ENCODE measurements around the gene AQP10. TPM values are rescaled to one million over a fixed set of nuclear protein-coding genes. Genes with fewer than 3 reads are reported as not detected.

The AQP10 gene
- total and polyA plus RNA-seq, 9 of the 15 experiments (the other 6 are each of a cell fraction or from before 2014, with no cell fraction given), result 0.37 to 9.7 (median 1.9) TPM

DNA sequence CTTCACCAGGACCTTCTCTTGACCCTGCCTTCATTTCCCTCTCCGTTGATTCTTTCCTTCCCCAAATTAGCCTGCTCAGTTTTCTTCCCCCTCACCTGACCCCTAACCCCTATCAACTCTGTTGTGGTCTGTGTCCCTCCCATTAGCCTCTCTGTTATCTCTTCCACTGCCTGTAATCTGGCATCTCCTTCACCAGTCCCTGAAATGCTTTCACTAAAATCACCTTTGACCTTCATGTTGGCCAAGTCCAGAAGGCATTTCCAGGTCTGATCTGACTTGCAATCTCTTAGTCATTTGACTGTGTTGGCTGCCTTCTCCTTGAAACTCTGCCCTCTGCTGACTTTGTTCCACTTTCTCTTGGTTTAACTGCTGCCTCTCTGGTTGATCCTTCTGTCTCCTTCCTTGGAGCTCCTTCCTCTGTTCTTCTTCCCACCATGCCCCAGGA, 32.6 kb downstream of the AQP10 start (continued):
- TF ChIP-seq NCOA1 (IDR thresholded peaks at IDR 0.05; ENCODE audit: low read depth) (peak; percentile 83), NCOA2 (IDR thresholded peaks at IDR 0.05; ENCODE audit: partially characterized antibody in 2 of 2) (peak in 1 of 2 experiments; percentile 67), CBFA2T3 (IDR thresholded peaks at IDR 0.05) (peak; percentile 92), NUFIP1 (IDR thresholded peaks at IDR 0.05; ENCODE audit: partially characterized antibody) (peak; percentile 45), C11orf30 (IDR thresholded peaks at IDR 0.05; ENCODE audit: low read depth) (peak; percentile 50; the same call in 1 of the 2 replicates), HDGF (IDR thresholded peaks at IDR 0.05) (peak; percentile 67; the same call in 1 of the 2 replicates), THRAP3 (IDR thresholded peaks at IDR 0.05; ENCODE audit: borderline replicate concordance) (0 out of 2 replicates have a peak, but pooled peaks have one; percentile 73), KDM5B (IDR thresholded peaks at IDR 0.05; ENCODE audit: insufficient replicate concordance, low read depth, low read length) (no peak), ZNF764 (CRISPR knock-in tag; IDR thresholded peaks at IDR 0.05; ENCODE audit: low read depth) (no peak), NCOA6 (IDR thresholded peaks at IDR 0.05) (no peak), FOXM1 (IDR thresholded peaks at IDR 0.05; ENCODE audit: low read depth) (peak; percentile 31; the same call in 1 of the 2 replicates), FOXM1 (CRISPR knock-in tag; IDR thresholded peaks at IDR 0.05; ENCODE audit: low read depth) (no peak), HLTF (IDR thresholded peaks at IDR 0.05) (peak; percentile 81; the same call in 1 of the 2 replicates), MAFK (IDR thresholded peaks at IDR 0.05; ENCODE audit: low read length) (0 out of 2 replicates have a peak, but pooled peaks have one; percentile 38), SMAD1 (IDR thresholded peaks at IDR 0.05; ENCODE audit: low read depth, low read length, partially characterized antibody) (no peak), CC2D1A (IDR thresholded peaks at IDR 0.05) (no peak), MYNN (IDR thresholded peaks at IDR 0.05) (peak; percentile 52), MYNN (CRISPR knock-in tag; IDR thresholded peaks at IDR 0.05) (no peak), POLR2AphosphoS5 (IDR thresholded peaks at IDR 0.05; ENCODE audit: control insufficient read depth, insufficient read depth, low read depth, low read length) (peak; percentile 36; the same call in 1 of the 2 replicates), POU5F1 (IDR thresholded peaks at IDR 0.05; ENCODE audit: borderline replicate concordance, low read depth, low read length, partially characterized antibody) (no peak), TEAD1 (CRISPR knock-in tag; IDR thresholded peaks at IDR 0.05) (peak in 1 of 2 experiments; percentile 56; a peak in 1 of 4 replicates)
- TF ChIP-seq, protein P1, sequence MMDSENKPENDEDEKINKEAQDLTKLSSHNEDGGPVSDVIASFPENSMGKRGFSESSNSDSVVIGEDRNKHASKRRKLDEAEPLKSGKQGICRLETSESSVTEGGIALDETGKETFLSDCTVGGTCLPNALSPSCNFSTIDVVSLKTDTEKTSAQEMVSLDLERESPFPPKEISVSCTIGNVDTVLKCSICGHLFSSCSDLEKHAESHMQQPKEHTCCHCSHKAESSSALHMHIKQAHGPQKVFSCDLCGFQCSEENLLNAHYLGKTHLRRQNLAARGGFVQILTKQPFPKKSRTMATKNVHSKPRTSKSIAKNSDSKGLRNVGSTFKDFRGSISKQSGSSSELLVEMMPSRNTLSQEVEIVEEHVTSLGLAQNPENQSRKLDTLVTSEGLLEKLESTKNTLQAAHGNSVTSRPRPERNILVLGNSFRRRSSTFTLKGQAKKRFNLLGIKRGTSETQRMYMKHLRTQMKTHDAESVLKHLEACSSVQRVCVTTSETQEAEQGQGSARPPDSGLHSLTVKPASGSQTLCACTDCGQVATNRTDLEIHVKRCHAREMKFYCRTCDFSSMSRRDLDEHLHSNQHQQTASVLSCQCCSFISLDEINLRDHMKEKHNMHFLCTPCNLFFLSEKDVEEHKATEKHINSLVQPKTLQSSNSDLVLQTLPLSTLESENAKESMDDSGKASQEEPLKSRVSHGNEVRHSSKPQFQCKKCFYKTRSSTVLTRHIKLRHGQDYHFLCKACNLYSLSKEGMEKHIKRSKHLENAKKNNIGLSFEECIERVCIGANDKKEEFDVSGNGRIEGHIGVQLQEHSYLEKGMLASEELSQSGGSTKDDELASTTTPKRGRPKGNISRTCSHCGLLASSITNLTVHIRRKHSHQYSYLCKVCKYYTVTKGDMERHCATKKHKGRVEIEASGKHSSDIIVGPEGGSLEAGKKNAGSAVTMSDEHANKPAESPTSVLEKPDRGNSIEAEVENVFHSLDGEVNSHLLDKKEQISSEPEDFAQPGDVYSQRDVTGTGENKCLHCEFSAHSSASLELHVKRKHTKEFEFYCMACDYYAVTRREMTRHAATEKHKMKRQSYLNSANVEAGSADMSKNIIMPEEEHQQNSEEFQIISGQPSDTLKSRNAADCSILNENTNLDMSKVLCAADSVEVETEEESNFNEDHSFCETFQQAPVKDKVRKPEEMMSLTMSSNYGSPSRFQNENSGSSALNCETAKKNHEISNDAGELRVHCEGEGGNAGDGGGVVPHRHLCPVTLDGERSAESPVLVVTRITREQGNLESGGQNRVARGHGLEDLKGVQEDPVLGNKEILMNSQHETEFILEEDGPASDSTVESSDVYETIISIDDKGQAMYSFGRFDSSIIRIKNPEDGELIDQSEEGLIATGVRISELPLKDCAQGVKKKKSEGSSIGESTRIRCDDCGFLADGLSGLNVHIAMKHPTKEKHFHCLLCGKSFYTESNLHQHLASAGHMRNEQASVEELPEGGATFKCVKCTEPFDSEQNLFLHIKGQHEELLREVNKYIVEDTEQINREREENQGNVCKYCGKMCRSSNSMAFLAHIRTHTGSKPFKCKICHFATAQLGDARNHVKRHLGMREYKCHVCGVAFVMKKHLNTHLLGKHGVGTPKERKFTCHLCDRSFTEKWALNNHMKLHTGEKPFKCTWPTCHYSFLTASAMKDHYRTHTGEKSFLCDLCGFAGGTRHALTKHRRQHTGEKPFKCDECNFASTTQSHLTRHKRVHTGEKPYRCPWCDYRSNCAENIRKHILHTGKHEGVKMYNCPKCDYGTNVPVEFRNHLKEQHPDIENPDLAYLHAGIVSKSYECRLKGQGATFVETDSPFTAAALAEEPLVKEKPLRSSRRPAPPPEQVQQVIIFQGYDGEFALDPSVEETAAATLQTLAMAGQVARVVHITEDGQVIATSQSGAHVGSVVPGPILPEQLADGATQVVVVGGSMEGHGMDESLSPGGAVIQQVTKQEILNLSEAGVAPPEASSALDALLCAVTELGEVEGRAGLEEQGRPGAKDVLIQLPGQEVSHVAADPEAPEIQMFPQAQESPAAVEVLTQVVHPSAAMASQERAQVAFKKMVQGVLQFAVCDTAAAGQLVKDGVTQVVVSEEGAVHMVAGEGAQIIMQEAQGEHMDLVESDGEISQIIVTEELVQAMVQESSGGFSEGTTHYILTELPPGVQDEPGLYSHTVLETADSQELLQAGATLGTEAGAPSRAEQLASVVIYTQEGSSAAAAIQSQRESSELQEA (IDR thresholded peaks at IDR 0.05; ENCODE audit: low read depth), result no peak
- TF ChIP-seq, protein P2, sequence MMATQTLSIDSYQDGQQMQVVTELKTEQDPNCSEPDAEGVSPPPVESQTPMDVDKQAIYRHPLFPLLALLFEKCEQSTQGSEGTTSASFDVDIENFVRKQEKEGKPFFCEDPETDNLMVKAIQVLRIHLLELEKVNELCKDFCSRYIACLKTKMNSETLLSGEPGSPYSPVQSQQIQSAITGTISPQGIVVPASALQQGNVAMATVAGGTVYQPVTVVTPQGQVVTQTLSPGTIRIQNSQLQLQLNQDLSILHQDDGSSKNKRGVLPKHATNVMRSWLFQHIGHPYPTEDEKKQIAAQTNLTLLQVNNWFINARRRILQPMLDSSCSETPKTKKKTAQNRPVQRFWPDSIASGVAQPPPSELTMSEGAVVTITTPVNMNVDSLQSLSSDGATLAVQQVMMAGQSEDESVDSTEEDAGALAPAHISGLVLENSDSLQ (IDR thresholded peaks at IDR 0.05), result peak; percentile 56
